ENCODE data around the gene ZNF410. TPM values are rescaled to one million over a fixed set of nuclear protein-coding genes. Genes with fewer than 3 reads are reported as not detected.

ZNF410 gene
- total and polyA plus RNA-seq, 2 of the 8 experiments (the other 6 are each of a cell fraction or from before 2014, with no cell fraction given), result 11.2 to 18.9 TPM

GRCh38 chr14:73896521-73896920, 9.9 kb downstream of the ZNF410 start (continued):
- no peak for TF ChIP-seq ATF2 (IDR thresholded peaks at IDR 0.05; ENCODE audit: low read length)
- no peak for TF ChIP-seq SAP30 (IDR thresholded peaks at IDR 0.05; ENCODE audit: insufficient read depth, insufficient replicate concordance, low read length)
- no peak for TF ChIP-seq KDM5A (IDR thresholded peaks at IDR 0.05; ENCODE audit: low read length)
- TF ChIP-seq CTCF (IDR thresholded peaks at IDR 0.05; ENCODE audit: control extremely low read depth in 1 of 3, insufficient read depth in 1 of 3, low read depth in 1 of 3, low read length in 3 of 3), result no peak

Measured in H1 (cell line).